Heart left ventricle (tissue), 16 donors: ENCODE measurements around the gene EFCAB12. TPM values are rescaled to one million over a fixed set of nuclear protein-coding genes. Genes with fewer than 3 reads are reported as not detected.
A peak's percentile ranks its signal among the peaks of the same experiment; 100 is the strongest.
"Not testable (repeated sequence)": the region's sequence is repeated elsewhere in the genome, so short reads cannot be mapped to it uniquely, and the experiment has no call there.

Source experiments
- ATAC-seq, 4 donors: fragments of 200-7000 bp; cut with Tn5 transposase; one replicate each; pipeline ENCODE4 v1.9.1; 2020 to 2022; ENCODE audit warnings: moderate library complexity in 4 of 4, mild to moderate bottlenecking in 3 of 4, moderate number of reproducible peaks in 1 of 4
- DNase-seq, 5 donors: peaks; one replicate each; pipeline ENCODE4 v3.0.0-alpha.2; 2020
- H3K27ac ChIP-seq, 12 donors: fragments of 200-600 bp; sonication (generic) in 4 of 12; one replicate each; pipeline versions ENCODE4 v1.5.0 to v1.8.0; 2016 to 2022; ENCODE audit warnings: mild to moderate bottlenecking in 2 of 12
- H3K27me3 ChIP-seq, 9 donors: fragments of 200-600 bp; sonication (generic) in 2 of 9; one replicate each; pipeline versions ENCODE4 v1.5.1 to v1.8.0; 2016 to 2022; ENCODE audit warnings: mild to moderate bottlenecking in 3 of 9
- H3K36me3 ChIP-seq, 9 donors: fragments of 200-600 bp; sonication (generic) in 2 of 9; one replicate each; pipeline versions ENCODE4 v1.5.0 to v1.8.0; 2018 to 2022; ENCODE audit warnings: mild to moderate bottlenecking in 2 of 9
- H3K4me1 ChIP-seq, 12 donors: fragments of 200-600 bp; sonication (generic) in 4 of 12; one replicate each; pipeline versions ENCODE4 v1.5.0 to v1.8.0; 2016 to 2022; ENCODE audit warnings: mild to moderate bottlenecking in 3 of 12
- H3K4me3 ChIP-seq, 12 donors: fragments of 200-600 bp; sonication (generic) in 4 of 12; one replicate each; pipeline versions ENCODE4 v1.5.0 to v1.8.0; 2017 to 2022; ENCODE audit warnings: mild to moderate bottlenecking in 9 of 12, moderate library complexity in 4 of 12
- H3K9me3 ChIP-seq, 12 donors: fragments of 200-600 bp; sonication (generic) in 4 of 12; one replicate each; pipeline versions ENCODE4 v1.5.0 to v1.8.0; 2016 to 2022; ENCODE audit warnings: mild to moderate bottlenecking in 1 of 12
- POLR2A ChIP-seq, 2 donors: fragments of 450-650 bp; IDR thresholded peaks; one replicate each; pipeline ENCODE4 v1.6.1; 2017; ENCODE audit warnings: antibody characterized with exemption in 2 of 2, mild to moderate bottlenecking in 2 of 2, moderate library complexity in 2 of 2
- WGBS, 4 donors: extraction: QIAGEN DNeasy Blood & Tissue Kit in 2 of 4; methylation state at CpG; one replicate each; pipeline versions ENCODE4 v1.1.5 to v1.1.7; 2013 to 2018; 5-methylcytosine and 5-hydroxymethylcytosine counted together
- intact Hi-C, 10 donors: fragments of 100-400 bp; cut with DNase I; formaldehyde crosslinking; loops; one replicate each; pipeline versions ENCODE4 v1.11.1 to v1.14.2; 2022
- polyA plus RNA-seq, 2 donors: library from polyadenylated mRNA; stranded (reverse); fragments of 200-250 nt; gene quantifications; one replicate each; pipeline ENCODE4 v1.2.3, GENCODE V29; 2013
- total RNA-seq, 9 donors: library from RNA; depleted of rRNA in 2 of 9; stranded (reverse); fragments of >200 nt in 2 of 9; fragmentation: NEBNext Ultra II Directional in 3 of 9; extraction: Animal tissue kit (Norgen Biotek cat#: 25700) in 3 of 9; gene quantifications; one replicate each; pipeline versions ENCODE4 v1.1.0 to v1.2.4, GENCODE V29; 2016 to 2023
- TF ChIP-seq, protein P1 (sequence below), 12 donors: fragments of 200-600 bp; sonication (generic) in 4 of 12; IDR thresholded peaks; one replicate each; pipeline versions ENCODE4 v1.5.0 to v1.8.0; 2018 to 2022; ENCODE audit warnings: antibody characterized with exemption in 12 of 12, mild to moderate bottlenecking in 5 of 12
- donor health status: ischemic (EF 13 %, LVEDD 7.1; RV severe dilation, severe dysfunction).
- donor health status: healthy with polysubstance abuse.
- donor health status: DM: no; HTN: yes; CAD: no.
- donor health status: DM: no; HTN: no; CAD: no.
- donor health status: ischemic (EF 25% LVEDD 6.9; RV normal size, moderate dysfunction).
- donor health status: ischemic (EF 25% LVEDD 5.7; RV mildly dilated, moderate dysfunction).
- donor health status: healthy.
- donor health status: DM: yes; HTN: yes; CAD: no.
- donor health status: ischemic (EF 35%, LVEDD 5.7; RV mildly dilated, moderate dysfunction).
- donor health status: nonischemic (EF 11% LVEDD 7.7; RV severe dilation, severe dysfunction).
- donor health status: DM: yes; HTN: yes; CAD: no.
- donor health status: PGD.
- donor health status: ischemic (EF 29% LVEDD 5.4; RV normal size, mild dysfunction).
- donor health status: nonischemic (EF 23%, LVEDD 6.1; RV moderate dilation, normal function).

The EFCAB12 gene
- total and polyA plus RNA-seq, 11 donors: 0.07 to 0.20 (median 0.13) TPM; not detected in 5

DNA sequence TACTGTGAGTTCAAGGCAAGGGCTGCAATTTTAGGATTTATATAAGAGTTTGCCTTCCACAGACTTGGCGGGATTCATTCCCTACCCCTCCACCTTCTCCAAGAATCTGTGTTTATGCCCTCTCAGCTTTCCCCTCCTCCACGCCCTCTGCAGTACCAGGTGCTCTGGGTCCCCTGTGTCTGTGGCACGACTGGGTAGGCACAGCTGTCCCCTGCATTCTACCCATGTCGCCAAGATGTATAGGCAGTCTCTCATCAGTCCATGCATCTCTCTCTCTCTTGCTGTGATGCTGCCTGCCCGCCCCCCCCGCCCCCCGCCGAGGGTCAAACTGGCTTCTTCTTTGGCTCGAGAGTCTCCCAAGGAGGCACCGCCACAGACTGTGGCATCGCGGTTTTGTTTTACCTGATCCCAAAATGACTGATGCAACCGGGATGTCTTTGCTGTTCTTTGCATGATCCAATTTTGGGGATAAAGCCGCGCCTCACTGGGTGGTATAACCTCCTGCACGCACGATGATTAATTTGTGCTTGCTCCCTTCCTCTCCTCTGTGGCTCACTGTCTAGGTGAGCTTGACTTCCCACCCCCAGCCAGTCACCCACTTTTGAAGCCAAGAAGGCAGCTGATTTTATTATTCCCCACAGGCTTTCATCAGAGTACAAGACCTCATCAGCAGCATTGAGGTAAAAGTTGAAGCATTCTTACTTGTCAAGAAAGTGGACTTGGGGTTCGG, 43.7 kb downstream of the EFCAB12 start:
- intact Hi-C loops: loop anchor here in 6 of 10 donors (5.0 to 10.0 kb wide), 5 partner anchors 90 to 550 kb away; no protein-coding TSS in a partner anchor
- ATAC-seq (no peak), DNase-seq (peak in 1 of 5 donors; percentile 6)
- 78 to 82% (median 81%) methylated on average over 18 of the region's 18 CpGs for WGBS, 4 donors
- Histone ChIP-seq H3K4me1 (peaks cover 0 to 16% (median 5%) of the 10 kb centered on the region in 12 donors), H3K4me3 (no peak overlapping the region), H3K9me3 (no peaks in the 10 kb centered on the region), H3K27me3 (no peaks in the 10 kb centered on the region), H3K27ac (no peak overlapping the region), H3K36me3 (peaks cover 0 to 28% (median 18%) of the 10 kb centered on the region in 9 donors)
- TF ChIP-seq POLR2A (IDR thresholded peaks at IDR 0.05): no peak
- TF ChIP-seq, protein P1, sequence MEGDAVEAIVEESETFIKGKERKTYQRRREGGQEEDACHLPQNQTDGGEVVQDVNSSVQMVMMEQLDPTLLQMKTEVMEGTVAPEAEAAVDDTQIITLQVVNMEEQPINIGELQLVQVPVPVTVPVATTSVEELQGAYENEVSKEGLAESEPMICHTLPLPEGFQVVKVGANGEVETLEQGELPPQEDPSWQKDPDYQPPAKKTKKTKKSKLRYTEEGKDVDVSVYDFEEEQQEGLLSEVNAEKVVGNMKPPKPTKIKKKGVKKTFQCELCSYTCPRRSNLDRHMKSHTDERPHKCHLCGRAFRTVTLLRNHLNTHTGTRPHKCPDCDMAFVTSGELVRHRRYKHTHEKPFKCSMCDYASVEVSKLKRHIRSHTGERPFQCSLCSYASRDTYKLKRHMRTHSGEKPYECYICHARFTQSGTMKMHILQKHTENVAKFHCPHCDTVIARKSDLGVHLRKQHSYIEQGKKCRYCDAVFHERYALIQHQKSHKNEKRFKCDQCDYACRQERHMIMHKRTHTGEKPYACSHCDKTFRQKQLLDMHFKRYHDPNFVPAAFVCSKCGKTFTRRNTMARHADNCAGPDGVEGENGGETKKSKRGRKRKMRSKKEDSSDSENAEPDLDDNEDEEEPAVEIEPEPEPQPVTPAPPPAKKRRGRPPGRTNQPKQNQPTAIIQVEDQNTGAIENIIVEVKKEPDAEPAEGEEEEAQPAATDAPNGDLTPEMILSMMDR (IDR thresholded peaks at IDR 0.05): no peak

DNA sequence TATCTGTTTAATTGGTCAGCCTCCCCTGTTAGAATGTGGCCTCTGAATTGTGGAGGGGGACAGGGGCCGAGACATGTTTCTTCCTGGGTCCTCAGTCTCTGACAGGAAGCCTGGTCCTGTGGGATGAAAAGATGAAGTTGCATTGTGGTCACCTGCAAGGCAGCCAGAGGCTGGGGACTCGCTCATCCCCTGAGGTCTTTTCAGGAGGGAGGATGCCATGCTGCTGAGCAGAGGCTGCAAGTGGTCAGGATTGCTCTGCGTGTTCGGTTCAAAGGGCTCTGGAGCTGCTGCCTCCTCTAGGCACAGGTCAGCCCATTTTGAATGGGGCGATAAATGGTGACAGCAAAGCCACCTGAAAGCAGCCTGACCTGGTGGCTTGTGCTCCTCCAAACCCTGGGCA, 44.3 kb downstream of the EFCAB12 start:
- not testable (repeated sequence) for H3K4me3 ChIP-seq, ATAC-seq, H3K27ac ChIP-seq, H3K9me3 ChIP-seq, DNase-seq, H3K27me3 ChIP-seq
- Histone ChIP-seq H3K36me3 (peaks cover 0 to 23% (median 13%) of the 10 kb centered on the region in 9 donors), H3K4me1 (peaks cover 0 to 16% (median 4%) of the 10 kb centered on the region in 12 donors)
- intact Hi-C loops: loop anchor here in 6 of 10 donors (5.0 to 10.0 kb wide), 5 partner anchors 91 to 551 kb away; no protein-coding TSS in a partner anchor
- 54 to 86% (median 85%) methylated on average over 5 of the region's 5 CpGs for WGBS, 4 donors

GRCh38 chr3:129383292-129383860, 45.1 kb downstream of the EFCAB12 start:
- peaks cover 0 to 19% (median 4%) of the 10 kb centered on the region in 12 donors for H3K4me1 ChIP-seq
- peak overlapping the region in 1 of 12 donors; percentile 7 for H3K27ac ChIP-seq
- DNase-seq (peak in 4 of 5 donors; percentile 50 to 64 (median 62)), ATAC-seq (peak; percentile 77 to 89 (median 89))
- no peaks in the 10 kb centered on the region for H3K9me3 ChIP-seq
- H3K36me3 ChIP-seq: peaks cover 0 to 19% (median 13%) of the 10 kb centered on the region in 9 donors
- H3K4me3 ChIP-seq: no peak overlapping the region
- TF ChIP-seq, protein P1 (IDR thresholded peaks at IDR 0.05): peak; percentile 58 to 84 (median 74)
- TF ChIP-seq POLR2A (IDR thresholded peaks at IDR 0.05): no peak
- H3K27me3 ChIP-seq: no peaks in the 10 kb centered on the region
- 47 to 70% (median 58%) methylated on average over 6 of the region's 6 CpGs for WGBS, 4 donors
- intact Hi-C loops: loop anchor here in 6 of 10 donors (5.0 to 10.0 kb wide), 5 partner anchors 91 to 551 kb away; no protein-coding TSS in a partner anchor

DNA sequence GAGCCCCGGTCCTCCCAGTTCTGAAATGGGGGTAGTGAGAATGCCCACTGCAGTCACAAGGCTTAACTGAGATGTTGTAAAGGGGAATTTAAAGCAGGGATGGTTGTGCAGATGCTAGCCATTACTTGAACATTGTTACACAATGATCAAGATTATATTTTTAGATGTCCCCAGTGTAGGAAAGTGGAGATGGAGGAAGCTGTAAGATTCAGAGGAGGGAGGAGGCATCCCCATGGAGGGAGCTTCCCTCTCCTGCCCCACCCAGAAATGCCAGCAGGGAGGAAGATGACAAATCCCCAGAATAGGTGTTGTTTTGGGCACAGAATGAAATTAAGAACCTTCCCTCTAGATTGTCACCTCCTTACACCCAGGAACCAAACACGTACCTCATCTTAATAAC, 46.1 kb downstream of the EFCAB12 start:
- Histone ChIP-seq H3K27ac (no peak overlapping the region), H3K9me3 (no peaks in the 10 kb centered on the region), H3K36me3 (peaks cover 0 to 9% (median 6%) of the 10 kb centered on the region in 9 donors), H3K4me3 (no peak overlapping the region), H3K4me1 (peaks cover 0 to 12% (median 4%) of the 10 kb centered on the region in 12 donors), H3K27me3 (no peaks in the 10 kb centered on the region)
- intact Hi-C loops: loop anchor here in 6 of 10 donors (5.0 to 10.0 kb wide), 5 partner anchors 92 to 552 kb away; no protein-coding TSS in a partner anchor
- ATAC-seq (no peak), DNase-seq (peak in 1 of 5 donors; percentile 14)
- 79 to 96% (median 91%) methylated on average over 2 of the region's 2 CpGs for WGBS, 4 donors
- TF ChIP-seq, protein P1 (IDR thresholded peaks at IDR 0.05): no peak
- no peak for TF ChIP-seq POLR2A (IDR thresholded peaks at IDR 0.05)
